ENCODE data around the gene MUC20. TPM values are rescaled to one million over a fixed set of nuclear protein-coding genes. Genes with fewer than 3 reads are reported as not detected.

The MUC20 gene
- polyA plus RNA-seq, 1 donor from 2014 or later, result 3.0 TPM

DNA sequence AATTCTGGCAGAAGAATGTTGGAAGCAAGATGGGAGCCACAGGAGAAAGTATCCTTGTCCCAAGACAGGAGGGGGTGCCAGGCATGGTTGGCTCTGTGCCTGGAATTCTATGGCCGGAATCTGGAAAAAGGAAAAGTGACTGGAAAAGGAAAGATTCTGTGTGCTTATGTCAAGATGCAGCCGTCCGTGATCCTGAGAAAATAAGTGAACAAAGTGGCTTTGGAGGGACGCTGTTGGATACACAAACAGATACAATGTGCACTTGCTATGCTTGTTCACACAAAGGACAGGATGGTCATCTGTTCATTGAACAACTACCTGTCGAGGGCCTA, 28.5 kb upstream of the MUC20 start:
- no peak overlapping the region for H3K4me3 ChIP-seq (ENCODE audit: low read length)
- H3K27ac ChIP-seq (ENCODE audit: low read length), result no peak overlapping the region
- TF ChIP-seq MXI1 (conservative IDR thresholded peaks at IDR 0.05; ENCODE audit: poor library complexity, severe bottlenecking), result no peak
- TF ChIP-seq POLR2AphosphoS5 (IDR thresholded peaks at IDR 0.05), result no peak
- no peak for TF ChIP-seq EP300 (conservative IDR thresholded peaks at IDR 0.05; ENCODE audit: poor library complexity, severe bottlenecking)
- no peak for TF ChIP-seq SMC3 (conservative IDR thresholded peaks at IDR 0.05; ENCODE audit: poor library complexity)
- TF ChIP-seq TAF1 (IDR thresholded peaks at IDR 0.05; ENCODE audit: low read depth), result no peak
- no peaks in the 10 kb centered on the region for H3K36me3 ChIP-seq (ENCODE audit: insufficient read depth, low read length)
- H3K79me2 ChIP-seq (replicated peaks; ENCODE audit: insufficient read depth, low read length), result no peaks in the 10 kb centered on the region
- H3K27me3 ChIP-seq (ENCODE audit: insufficient read depth, low read depth, low read length), result no peaks in the 10 kb centered on the region
- no peak overlapping the region for H2AFZ ChIP-seq (ENCODE audit: low read depth, low read length)
- H3K9me2 ChIP-seq (ENCODE audit: insufficient read depth, low read length), result no peaks in the 10 kb centered on the region
- H3K4me2 ChIP-seq (ENCODE audit: low read length), result no peak overlapping the region
- H3F3A ChIP-seq (ENCODE audit: insufficient read depth, low read length, poor library complexity, severe bottlenecking), result no peaks in the 10 kb centered on the region
- no peaks in the 10 kb centered on the region for H4K20me1 ChIP-seq (ENCODE audit: insufficient read depth)
- H3K9ac ChIP-seq (ENCODE audit: low read length), result no peak overlapping the region
- H3K9me3 ChIP-seq (ENCODE audit: low read length), result no peaks in the 10 kb centered on the region

DNA sequence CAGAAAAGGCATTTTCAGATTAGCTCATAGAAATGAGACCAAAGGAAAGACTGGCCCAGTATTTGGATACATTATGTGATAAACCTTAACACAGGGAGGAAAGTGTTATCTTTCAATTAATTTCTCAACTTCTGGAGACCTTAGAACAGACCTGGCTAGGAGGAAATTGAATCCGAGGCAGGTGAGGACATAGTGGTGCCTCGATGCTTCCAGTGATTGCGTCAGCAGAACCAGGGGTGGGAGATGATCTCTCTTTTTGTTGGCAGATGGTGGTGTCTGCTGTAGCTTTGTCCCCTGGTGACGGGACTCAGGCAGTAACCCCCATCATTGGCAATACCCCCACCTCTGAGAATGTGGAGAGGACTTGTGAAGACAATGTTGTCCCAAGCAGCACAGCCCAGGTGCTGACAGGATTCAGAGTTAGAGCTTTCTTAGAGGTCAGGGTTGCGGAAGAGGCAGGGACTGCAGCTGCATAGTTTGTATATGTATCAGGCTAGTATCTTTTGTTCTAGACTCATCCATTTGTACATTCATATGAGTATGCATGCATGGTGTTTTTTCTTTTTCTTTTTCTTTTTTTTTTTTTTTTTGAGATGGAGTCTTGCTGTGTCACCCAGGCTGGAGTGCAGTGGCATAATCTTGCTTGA, 27.9 kb upstream of the MUC20 start:
- Histone ChIP-seq H3F3A (ENCODE audit: insufficient read depth, low read length, poor library complexity, severe bottlenecking) (no peaks in the 10 kb centered on the region), H3K27me3 (ENCODE audit: insufficient read depth, low read depth, low read length) (no peaks in the 10 kb centered on the region), H3K79me2 (replicated peaks; ENCODE audit: insufficient read depth, low read length) (no peaks in the 10 kb centered on the region), H4K20me1 (ENCODE audit: insufficient read depth) (no peaks in the 10 kb centered on the region), H3K9me3 (ENCODE audit: low read length) (no peaks in the 10 kb centered on the region), H3K4me2 (ENCODE audit: low read length) (no peak overlapping the region), H3K9ac (ENCODE audit: low read length) (no peak overlapping the region), H3K4me3 (ENCODE audit: low read length) (no peak overlapping the region), H3K9me2 (ENCODE audit: insufficient read depth, low read length) (no peaks in the 10 kb centered on the region), H2AFZ (ENCODE audit: low read depth, low read length) (no peak overlapping the region), H3K36me3 (ENCODE audit: insufficient read depth, low read length) (no peaks in the 10 kb centered on the region), H3K27ac (ENCODE audit: low read length) (no peak overlapping the region)
- TF ChIP-seq EP300 (conservative IDR thresholded peaks at IDR 0.05; ENCODE audit: poor library complexity, severe bottlenecking) (no peak), TAF1 (IDR thresholded peaks at IDR 0.05; ENCODE audit: low read depth) (no peak), POLR2AphosphoS5 (IDR thresholded peaks at IDR 0.05) (no peak), MXI1 (conservative IDR thresholded peaks at IDR 0.05; ENCODE audit: poor library complexity, severe bottlenecking) (no peak), EZH2 (IDR thresholded peaks at IDR 0.05; ENCODE audit: borderline replicate concordance, insufficient read depth, low read length, poor library complexity, severe bottlenecking) (no peak), RAD21 (conservative IDR thresholded peaks at IDR 0.05) (no peak), SMC3 (conservative IDR thresholded peaks at IDR 0.05; ENCODE audit: poor library complexity) (no peak)
- TF ChIP-seq, protein P1, sequence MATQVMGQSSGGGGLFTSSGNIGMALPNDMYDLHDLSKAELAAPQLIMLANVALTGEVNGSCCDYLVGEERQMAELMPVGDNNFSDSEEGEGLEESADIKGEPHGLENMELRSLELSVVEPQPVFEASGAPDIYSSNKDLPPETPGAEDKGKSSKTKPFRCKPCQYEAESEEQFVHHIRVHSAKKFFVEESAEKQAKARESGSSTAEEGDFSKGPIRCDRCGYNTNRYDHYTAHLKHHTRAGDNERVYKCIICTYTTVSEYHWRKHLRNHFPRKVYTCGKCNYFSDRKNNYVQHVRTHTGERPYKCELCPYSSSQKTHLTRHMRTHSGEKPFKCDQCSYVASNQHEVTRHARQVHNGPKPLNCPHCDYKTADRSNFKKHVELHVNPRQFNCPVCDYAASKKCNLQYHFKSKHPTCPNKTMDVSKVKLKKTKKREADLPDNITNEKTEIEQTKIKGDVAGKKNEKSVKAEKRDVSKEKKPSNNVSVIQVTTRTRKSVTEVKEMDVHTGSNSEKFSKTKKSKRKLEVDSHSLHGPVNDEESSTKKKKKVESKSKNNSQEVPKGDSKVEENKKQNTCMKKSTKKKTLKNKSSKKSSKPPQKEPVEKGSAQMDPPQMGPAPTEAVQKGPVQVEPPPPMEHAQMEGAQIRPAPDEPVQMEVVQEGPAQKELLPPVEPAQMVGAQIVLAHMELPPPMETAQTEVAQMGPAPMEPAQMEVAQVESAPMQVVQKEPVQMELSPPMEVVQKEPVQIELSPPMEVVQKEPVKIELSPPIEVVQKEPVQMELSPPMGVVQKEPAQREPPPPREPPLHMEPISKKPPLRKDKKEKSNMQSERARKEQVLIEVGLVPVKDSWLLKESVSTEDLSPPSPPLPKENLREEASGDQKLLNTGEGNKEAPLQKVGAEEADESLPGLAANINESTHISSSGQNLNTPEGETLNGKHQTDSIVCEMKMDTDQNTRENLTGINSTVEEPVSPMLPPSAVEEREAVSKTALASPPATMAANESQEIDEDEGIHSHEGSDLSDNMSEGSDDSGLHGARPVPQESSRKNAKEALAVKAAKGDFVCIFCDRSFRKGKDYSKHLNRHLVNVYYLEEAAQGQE (IDR thresholded peaks at IDR 0.05; ENCODE audit: borderline replicate concordance), result no peak
- TF ChIP-seq, protein P2, sequence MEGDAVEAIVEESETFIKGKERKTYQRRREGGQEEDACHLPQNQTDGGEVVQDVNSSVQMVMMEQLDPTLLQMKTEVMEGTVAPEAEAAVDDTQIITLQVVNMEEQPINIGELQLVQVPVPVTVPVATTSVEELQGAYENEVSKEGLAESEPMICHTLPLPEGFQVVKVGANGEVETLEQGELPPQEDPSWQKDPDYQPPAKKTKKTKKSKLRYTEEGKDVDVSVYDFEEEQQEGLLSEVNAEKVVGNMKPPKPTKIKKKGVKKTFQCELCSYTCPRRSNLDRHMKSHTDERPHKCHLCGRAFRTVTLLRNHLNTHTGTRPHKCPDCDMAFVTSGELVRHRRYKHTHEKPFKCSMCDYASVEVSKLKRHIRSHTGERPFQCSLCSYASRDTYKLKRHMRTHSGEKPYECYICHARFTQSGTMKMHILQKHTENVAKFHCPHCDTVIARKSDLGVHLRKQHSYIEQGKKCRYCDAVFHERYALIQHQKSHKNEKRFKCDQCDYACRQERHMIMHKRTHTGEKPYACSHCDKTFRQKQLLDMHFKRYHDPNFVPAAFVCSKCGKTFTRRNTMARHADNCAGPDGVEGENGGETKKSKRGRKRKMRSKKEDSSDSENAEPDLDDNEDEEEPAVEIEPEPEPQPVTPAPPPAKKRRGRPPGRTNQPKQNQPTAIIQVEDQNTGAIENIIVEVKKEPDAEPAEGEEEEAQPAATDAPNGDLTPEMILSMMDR (IDR thresholded peaks at IDR 0.05; ENCODE audit: poor library complexity, severe bottlenecking), result no peak
